Ammon's horn (tissue), 1 donor: Measurements from ENCODE around the gene RFX2.
"Not testable (repeated sequence)": the region's sequence is repeated elsewhere in the genome, so short reads cannot be mapped to it uniquely, and the experiment has no call there.

Experiments used
- DNase-seq: peaks from one replicate; pipeline ENCODE4 v3.0.0-alpha.2; 2016; ENCODE audit warnings: low spot score

Gene RFX2

DNA sequence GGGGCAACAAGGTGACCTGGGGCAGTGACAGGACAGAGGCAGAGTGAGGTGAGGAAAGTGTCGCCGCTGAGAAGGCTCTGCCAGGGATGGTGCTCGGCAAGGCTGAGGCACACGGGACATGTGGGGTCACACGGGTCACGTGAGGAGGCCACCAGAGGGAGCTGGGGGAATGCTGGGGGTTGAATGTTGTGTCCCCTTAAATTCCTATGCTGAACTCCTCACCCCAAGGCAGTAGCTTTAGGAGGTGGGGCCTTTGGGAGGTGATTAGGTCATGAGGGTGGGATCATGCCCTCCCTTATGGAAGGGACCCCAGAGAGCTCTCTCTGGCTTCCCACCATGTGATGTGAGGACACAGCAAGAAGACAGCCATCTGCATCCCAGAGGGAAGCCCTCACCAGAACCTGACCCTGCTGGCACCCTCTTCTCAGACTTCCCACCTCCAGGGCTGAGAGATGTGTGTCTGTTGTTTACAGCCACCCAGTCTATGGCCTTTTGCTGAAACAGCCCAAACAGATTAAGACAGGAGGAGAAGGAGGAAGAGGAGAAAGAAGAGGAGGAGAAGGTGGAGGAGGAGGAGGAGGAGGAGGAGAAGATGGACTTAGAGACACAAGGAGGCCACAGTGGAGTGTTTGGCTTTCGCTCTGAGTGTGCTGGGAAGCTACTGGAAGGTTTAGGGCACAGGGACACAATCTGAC lies 35.4 kb downstream of the RFX2 start:
- DNase-seq, result no peak

- no peak for DNase-seq
Measured at GRCh38 chr19:6073858-6074708, 36.2 kb downstream of the RFX2 start.

GRCh38 chr19:6073233-6073632 lies 37.1 kb downstream of the RFX2 start:
- DNase-seq, result not testable (repeated sequence)

DNA sequence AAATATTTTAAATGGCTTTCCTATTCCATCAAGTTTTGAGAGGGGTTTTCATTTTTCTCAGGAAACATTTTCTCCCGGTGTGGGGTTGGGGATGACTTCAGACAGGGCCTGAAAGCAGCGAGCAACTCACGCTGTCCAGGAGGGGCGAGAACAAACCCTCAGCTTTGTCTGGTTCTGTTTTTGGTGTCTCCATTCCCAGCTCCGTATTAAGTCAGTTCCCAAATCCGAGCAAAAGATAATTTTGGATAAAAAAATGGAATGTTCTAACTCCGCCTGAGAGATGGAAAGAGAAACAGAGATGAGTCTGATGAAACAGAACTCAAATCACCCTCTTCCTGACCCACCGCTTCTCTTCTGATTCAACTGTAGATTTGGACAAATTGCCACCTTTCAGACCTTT lies 38.4 kb downstream of the RFX2 start:
- no peak for DNase-seq

- DNase-seq, result no peak
Measured at GRCh38 chr19:6070720-6071485, 39.4 kb downstream of the RFX2 start.

- DNase-seq, result no peak
Measured at GRCh38 chr19:6070207-6070681, 40.1 kb downstream of the RFX2 start.

GRCh38 chr19:6069268-6069791 lies 41.0 kb downstream of the RFX2 start:
- DNase-seq, result no peak

- no peak for DNase-seq
Measured at GRCh38 chr19:6068711-6069110, 41.6 kb downstream of the RFX2 start.

DNA sequence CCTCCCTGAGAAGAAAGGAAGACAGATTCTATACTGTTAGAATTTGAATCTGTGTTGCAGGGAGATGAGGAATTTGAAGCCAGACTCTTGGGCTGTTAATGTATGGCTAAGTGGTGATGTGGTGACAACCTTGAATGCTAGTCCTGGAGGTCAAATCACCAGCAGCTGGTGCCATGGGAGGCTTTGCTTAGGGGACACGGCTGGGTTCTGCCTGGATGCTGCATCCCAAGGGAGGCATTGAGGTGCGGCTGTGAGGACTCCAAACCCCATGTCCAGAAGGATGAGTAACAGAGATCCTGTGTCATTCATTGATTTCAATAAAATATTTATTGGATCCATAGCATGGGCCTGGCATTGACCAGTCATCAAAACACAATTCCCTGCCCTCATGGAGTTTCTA lies 42.3 kb downstream of the RFX2 start:
- DNase-seq, result no peak

DNA sequence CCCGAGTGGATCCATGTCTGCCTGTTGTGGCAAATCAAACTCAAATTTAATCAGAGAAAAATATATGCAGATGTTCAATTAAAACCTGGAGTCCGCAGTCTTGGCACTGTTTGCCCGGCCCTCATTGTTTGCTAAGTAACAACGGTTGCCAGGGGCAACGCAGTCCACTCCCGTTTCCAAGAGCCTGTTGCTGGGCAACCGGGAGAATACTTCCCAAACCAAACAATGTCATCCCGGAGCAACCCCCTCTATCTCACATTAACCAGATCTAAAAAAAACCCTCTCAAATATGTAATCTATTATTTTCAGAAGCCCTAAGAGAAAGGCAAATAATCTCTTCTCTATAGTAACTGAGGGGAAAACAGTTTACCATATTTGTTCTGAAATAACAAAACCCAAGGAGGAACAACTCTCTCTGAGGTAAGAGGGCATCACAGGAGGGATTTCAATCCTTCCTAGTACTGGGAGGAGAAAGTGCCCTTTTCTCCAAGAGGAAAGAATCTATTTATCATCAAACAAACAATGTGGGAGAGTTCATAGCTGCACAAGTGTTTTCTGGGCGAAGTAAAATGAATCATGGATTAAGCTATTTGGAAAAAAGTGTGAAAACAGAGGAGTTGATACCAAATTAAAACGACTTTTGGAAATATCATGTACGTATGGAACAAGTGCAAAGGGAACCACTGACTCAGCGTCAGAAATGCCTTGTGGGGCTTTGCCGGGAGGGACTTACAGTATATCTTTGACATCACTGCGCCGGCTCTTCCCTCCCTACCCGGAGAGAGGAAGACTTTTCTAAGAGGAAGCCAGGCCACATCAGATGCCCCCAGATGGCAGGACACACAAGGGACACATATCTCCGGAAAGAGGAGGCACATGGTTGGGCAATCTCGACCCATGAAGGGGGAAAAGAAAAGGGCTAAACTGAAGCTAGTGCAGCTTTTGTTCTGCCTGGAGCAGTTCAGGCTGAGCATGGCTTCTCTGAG lies 43.3 kb downstream of the RFX2 start:
- peak; percentile 91 for DNase-seq

DNA sequence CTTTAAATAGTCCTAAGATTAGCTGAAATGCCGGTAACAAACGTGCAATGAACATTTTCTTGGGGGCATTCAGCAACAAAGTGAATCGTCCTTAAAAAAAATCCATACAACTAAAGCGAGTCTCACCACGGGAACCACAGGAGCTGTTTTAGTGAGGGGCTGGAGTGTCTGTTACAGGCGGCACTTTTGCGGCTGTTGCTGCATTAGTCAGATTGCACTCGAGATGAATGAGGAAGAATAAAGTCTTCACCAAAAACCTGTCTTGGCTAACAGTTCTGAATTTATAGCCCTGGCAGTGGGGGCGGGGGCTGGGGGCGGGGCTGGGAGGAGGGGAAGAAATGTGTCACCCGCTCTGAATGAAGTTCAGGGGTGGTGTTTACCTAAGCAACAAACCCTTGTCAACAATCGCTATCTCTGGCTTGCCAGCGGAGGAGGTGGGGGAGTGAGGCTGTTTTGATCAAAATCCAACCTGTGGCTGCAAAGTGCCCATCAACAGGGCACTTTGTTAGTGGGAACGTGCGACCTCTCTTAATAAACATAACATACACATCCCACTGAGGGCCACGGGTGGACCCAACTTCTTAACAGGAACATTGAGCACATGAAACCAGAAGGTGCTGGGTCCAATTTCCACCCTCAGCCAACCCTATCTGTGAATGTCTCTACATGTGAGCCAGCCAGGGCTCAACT lies 44.5 kb downstream of the RFX2 start:
- DNase-seq, result peak; percentile 28

DNA sequence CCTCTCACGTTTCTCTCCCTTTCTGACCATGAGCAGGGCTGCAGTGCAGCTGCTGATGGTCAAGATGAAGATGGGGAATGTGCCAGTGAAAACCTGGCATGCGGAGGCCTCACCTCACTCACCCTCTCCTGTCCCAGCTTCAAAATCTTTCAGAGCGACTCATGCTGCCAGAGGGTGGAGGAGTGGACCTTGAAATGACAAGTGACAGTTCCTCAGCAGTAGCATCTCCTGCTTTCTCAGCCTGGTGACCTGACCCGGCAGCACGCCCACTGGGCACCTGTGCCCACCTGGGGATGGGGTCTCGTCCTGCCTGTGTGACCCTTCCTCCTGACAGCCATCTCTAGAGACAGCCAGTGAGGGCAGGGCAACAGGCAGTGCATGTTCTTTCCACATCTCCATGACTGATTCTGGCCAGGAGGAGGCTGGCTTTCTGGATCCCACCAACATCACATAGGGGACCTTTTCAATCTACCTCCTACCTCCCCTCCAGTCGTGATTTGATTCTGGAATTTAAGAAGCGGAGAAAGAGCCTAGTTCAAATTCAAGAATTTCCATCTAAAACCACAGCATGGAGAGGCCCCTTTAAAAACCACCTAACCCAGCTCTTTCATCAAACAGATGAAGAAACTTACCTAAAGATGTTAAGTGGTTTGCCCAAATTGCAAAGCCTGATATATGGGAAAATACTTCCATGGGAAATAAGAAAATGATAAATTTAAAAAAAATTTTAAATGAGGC lies 45.8 kb downstream of the RFX2 start:
- DNase-seq, result no peak

DNA sequence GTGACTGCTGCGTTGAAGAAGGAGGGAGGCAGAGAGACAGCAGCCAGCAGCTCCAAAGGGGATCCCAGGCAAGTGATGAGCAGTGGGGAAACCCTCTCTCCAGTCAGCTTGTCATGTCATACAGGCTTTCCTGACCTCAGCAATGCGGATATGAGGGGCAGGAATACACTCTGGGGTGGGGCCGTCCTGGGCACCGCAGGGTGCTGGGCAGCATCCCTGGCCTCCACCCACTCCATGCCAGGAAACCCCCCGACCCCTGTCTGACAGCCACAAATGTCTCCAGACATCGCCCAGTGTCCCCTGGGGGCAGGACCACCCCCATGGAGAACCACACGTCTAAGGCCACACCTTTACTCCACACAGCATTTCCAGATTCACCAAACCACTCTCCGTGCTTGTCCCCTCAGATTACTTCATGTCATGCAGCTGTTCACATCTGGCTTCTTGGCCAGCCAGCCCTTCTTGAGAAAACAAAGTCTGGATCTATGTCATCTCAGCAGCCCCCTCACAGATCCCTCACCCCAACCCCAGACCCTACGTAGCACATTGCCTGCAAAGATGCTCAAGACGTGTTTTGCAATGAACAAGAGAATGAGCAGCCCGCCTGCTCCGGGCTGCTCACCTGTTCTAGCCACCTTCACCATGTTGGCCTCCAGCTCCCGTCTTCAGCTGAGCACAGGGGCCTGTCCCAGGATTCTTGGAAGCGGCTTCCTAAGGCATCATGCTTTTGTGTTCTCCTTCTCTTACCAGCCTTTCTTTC lies 46.5 kb downstream of the RFX2 start:
- no peak for DNase-seq

DNA sequence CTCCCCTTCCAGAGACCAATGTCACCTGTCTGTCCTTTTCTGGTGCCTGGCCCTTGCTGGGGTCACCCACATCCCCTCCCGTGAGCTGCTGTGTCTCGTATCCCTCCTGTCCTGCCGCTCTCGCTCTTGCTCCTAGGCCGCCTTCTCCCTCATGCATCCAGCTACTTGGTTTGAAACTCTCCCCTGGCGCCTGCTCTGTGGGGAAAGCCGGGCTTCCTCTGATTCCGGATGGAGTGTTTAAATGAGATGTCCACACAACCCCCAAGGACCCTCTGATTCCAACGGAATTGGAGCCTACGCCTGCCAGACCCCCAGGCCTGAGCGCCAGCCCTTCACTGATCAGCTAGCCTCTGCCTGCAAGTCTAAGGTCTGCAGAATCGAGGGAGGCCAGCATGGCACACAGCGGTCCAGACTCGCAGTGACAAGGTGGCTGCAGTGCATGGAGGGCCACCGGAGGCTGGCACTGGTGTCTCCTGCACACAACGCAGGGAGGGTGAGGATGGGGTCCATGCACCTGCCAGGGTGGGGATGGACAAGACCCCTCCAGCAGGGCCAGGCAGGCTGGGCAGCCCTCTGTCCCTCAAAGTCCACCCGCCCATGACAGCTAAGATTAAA lies 47.2 kb downstream of the RFX2 start:
- DNase-seq, result no peak

GRCh38 chr19:6062274-6062673 lies 48.0 kb downstream of the RFX2 start:
- peak; percentile 58 for DNase-seq

DNA sequence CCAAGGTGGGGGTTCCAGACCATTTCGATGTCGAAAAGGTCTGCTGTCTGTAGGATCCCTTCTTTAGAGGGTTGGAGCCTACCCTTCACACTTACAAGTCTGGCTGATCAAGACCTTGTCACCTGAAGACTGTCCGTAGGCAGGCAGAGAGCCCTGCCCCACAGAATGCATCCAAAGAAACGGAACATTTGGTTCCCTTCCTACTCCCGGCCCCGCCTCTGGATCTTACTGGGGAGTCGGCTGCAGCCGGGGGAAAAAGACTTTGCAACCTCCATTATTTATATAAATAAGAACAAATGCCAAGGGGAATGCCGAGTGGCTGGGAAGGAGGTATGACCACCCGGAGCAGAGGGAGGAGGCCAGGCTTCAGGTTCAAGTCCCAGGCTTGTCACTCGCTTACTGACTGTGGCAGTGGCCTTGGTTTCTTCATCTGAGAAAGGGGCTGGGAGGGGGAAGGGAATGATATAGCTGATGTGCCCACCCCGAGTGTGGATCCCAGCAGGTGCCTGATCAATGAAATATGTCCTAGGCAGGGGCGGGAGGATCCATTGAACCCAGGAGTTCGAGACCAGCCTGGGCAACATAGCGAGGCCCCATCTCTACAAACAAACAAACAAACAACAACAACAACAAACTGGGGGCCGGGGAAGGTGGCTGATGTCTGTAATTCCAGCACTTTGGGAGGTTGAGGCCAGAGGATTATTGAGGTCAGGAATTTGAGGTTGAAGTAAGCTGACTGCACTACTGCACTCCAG lies 48.7 kb downstream of the RFX2 start:
- DNase-seq, result no peak

GRCh38 chr19:6060600-6061375 lies 49.5 kb downstream of the RFX2 start:
- no peak for DNase-seq
